Measurements from ENCODE around the gene CAPN7.

CAPN7 gene

DNA sequence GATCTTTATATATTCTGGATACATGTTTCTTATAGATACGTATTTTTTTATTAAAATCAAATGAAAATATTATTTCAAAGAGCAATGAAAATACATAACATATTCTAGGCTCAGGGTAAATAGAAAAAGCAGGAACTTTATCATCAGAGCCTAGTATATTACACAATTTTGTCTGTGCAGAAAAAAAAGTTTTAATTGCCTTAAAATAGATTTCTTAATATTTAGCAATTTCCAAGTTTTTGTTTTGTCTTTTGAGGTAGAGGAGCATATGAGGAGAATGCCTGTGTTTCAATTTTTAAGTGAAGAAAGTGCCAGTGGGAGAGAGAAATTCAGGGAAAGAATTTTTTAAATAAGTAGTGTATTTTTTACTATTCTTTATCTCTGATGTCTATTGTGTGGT is 10.5 kb downstream of the CAPN7 start:
- TF ChIP-seq EZH2 (optimal IDR thresholded peaks at IDR 0.05; ENCODE audit: low read depth, low read length) (no peak), EZH2phosphoT487 (IDR thresholded peaks at IDR 0.05; ENCODE audit: low read length) (no peak)
- TF ChIP-seq, protein P1, sequence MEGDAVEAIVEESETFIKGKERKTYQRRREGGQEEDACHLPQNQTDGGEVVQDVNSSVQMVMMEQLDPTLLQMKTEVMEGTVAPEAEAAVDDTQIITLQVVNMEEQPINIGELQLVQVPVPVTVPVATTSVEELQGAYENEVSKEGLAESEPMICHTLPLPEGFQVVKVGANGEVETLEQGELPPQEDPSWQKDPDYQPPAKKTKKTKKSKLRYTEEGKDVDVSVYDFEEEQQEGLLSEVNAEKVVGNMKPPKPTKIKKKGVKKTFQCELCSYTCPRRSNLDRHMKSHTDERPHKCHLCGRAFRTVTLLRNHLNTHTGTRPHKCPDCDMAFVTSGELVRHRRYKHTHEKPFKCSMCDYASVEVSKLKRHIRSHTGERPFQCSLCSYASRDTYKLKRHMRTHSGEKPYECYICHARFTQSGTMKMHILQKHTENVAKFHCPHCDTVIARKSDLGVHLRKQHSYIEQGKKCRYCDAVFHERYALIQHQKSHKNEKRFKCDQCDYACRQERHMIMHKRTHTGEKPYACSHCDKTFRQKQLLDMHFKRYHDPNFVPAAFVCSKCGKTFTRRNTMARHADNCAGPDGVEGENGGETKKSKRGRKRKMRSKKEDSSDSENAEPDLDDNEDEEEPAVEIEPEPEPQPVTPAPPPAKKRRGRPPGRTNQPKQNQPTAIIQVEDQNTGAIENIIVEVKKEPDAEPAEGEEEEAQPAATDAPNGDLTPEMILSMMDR (IDR thresholded peaks at IDR 0.05; ENCODE audit: low read length), result no peak
- Histone ChIP-seq H3K4me3 (ENCODE audit: low read length) (no peak overlapping the region), H3K4me1 (ENCODE audit: low read length) (peaks cover 15% of the 10 kb centered on the region), H3K79me2 (ENCODE audit: low read length) (no peaks in the 10 kb centered on the region), H2AFZ (ENCODE audit: low read length) (no peak overlapping the region), H3K9me3 (replicated peaks; ENCODE audit: insufficient read depth, low read length) (no peaks in the 10 kb centered on the region), H4K20me1 (ENCODE audit: insufficient read depth, low read length) (no peaks in the 10 kb centered on the region), H3K9ac (ENCODE audit: low read length) (no peak overlapping the region), H3K9me2 (replicated peaks; ENCODE audit: insufficient read depth, low read length) (no peaks in the 10 kb centered on the region), H3F3A (ENCODE audit: insufficient read depth, low read length) (peaks cover 4% of the 10 kb centered on the region; the same call in 1 of the 2 replicates), H3K4me2 (ENCODE audit: low read depth, low read length) (no peak overlapping the region), H3K36me3 (replicated peaks; ENCODE audit: insufficient read depth, low read length) (no peaks in the 10 kb centered on the region; the same call in 1 of the 2 replicates), H3K27ac (ENCODE audit: low read length) (no peak overlapping the region), H3K27me3 (replicated peaks; ENCODE audit: insufficient read depth, low read length) (no peaks in the 10 kb centered on the region)
- DNase-seq, result no peak

DNA sequence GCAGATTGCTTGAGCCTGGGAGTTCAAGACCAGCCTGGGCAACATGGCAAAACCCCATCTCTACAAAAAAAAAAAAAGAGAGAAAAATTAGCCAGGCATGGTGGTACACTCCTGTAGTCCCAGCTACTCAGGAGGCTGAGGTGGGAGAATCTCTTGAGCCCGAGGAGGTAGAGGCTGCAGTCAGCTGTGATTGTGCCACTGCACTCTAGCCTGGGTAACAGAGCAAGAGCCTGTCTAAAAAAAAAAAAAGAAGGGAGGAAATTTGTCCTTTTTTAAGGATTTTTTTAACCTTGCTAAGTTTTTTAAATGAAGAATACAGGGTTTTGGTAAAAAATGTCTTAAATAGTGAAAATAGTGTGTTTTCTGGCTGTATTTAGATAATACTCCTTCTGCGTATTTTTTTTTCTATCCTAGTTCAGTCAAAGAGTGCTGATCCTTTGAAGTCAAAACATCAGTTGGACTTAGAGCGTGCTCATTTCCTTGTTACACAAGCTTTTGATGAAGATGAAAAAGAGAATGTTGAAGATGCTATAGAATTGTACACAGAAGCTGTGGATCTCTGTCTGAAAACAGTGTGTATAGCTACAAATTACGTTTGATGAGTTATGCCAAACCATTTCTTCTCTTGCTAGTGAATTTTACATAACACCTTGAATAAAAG is 11.1 kb downstream of the CAPN7 start:
- H3K27me3 ChIP-seq (replicated peaks; ENCODE audit: insufficient read depth, low read length), result no peaks in the 10 kb centered on the region
- H3K27ac ChIP-seq (ENCODE audit: low read length), result no peak overlapping the region
- H3K9ac ChIP-seq (ENCODE audit: low read length), result no peak overlapping the region
- H3K4me1 ChIP-seq (ENCODE audit: low read length), result peaks cover 15% of the 10 kb centered on the region
- no peak for TF ChIP-seq EZH2 (optimal IDR thresholded peaks at IDR 0.05; ENCODE audit: low read depth, low read length)
- TF ChIP-seq, protein P1 (IDR thresholded peaks at IDR 0.05; ENCODE audit: low read length), result no peak
- no peak for TF ChIP-seq EZH2phosphoT487 (IDR thresholded peaks at IDR 0.05; ENCODE audit: low read length)
- no peak overlapping the region for H2AFZ ChIP-seq (ENCODE audit: low read length)
- H3F3A ChIP-seq (ENCODE audit: insufficient read depth, low read length), result peaks cover 4% of the 10 kb centered on the region; the same call in 1 of the 2 replicates
- no peak overlapping the region for H3K4me2 ChIP-seq (ENCODE audit: low read depth, low read length)
- no peak for DNase-seq
- no peaks in the 10 kb centered on the region for H3K79me2 ChIP-seq (ENCODE audit: low read length)
- H4K20me1 ChIP-seq (ENCODE audit: insufficient read depth, low read length), result no peaks in the 10 kb centered on the region
- peaks cover 2% of the 10 kb centered on the region; the same call in 1 of the 2 replicates for H3K36me3 ChIP-seq (replicated peaks; ENCODE audit: insufficient read depth, low read length)
- no peaks in the 10 kb centered on the region for H3K9me2 ChIP-seq (replicated peaks; ENCODE audit: insufficient read depth, low read length)
- H3K4me3 ChIP-seq (ENCODE audit: low read length), result no peak overlapping the region
- H3K9me3 ChIP-seq (replicated peaks; ENCODE audit: insufficient read depth, low read length), result no peaks in the 10 kb centered on the region

DNA sequence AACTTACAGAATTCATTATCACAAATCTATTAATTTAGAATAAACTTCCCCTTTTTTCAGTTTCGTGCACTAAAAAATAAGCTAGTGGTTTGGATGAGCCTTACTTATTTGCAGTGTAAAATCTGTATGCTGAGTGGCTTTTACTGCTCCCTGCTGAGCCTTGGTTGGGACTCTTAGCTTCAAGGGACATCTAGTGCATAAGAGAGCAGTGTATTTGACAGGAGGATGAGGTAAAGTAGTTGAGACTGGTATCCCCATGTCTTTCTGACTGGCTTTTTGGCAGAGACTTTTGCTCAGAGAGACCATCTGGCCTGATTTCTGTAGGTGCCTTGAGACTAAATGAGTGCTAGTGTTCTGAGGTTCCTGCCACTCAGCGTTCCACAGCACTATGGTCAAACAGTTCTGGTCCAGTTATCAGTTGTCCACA is 11.8 kb downstream of the CAPN7 start:
- no peak for DNase-seq
- H2AFZ ChIP-seq (ENCODE audit: low read length), result no peak overlapping the region
- no peak overlapping the region for H3K4me3 ChIP-seq (ENCODE audit: low read length)
- no peak overlapping the region for H3K27ac ChIP-seq (ENCODE audit: low read length)
- H3F3A ChIP-seq (ENCODE audit: insufficient read depth, low read length), result peaks cover 4% of the 10 kb centered on the region; the same call in 1 of the 2 replicates
- no peaks in the 10 kb centered on the region for H3K79me2 ChIP-seq (ENCODE audit: low read length)
- H3K4me2 ChIP-seq (ENCODE audit: low read depth, low read length), result no peak overlapping the region; the same call in 1 of the 2 replicates
- H3K9me2 ChIP-seq (replicated peaks; ENCODE audit: insufficient read depth, low read length), result no peaks in the 10 kb centered on the region
- no peak for TF ChIP-seq EZH2phosphoT487 (IDR thresholded peaks at IDR 0.05; ENCODE audit: low read length)
- TF ChIP-seq, protein P1 (IDR thresholded peaks at IDR 0.05; ENCODE audit: low read length), result no peak
- no peak for TF ChIP-seq EZH2 (optimal IDR thresholded peaks at IDR 0.05; ENCODE audit: low read depth, low read length)
- peaks cover 15% of the 10 kb centered on the region for H3K4me1 ChIP-seq (ENCODE audit: low read length)
- 0 out of 2 replicates have a peak, but pooled peaks cover 3% of the 10 kb centered on the region for H3K36me3 ChIP-seq (replicated peaks; ENCODE audit: insufficient read depth, low read length)
- no peaks in the 10 kb centered on the region for H3K9me3 ChIP-seq (replicated peaks; ENCODE audit: insufficient read depth, low read length)
- H3K27me3 ChIP-seq (replicated peaks; ENCODE audit: insufficient read depth, low read length), result no peaks in the 10 kb centered on the region
- no peak overlapping the region for H3K9ac ChIP-seq (ENCODE audit: low read length)
- no peaks in the 10 kb centered on the region for H4K20me1 ChIP-seq (ENCODE audit: insufficient read depth, low read length)
